ENCODE measurements around the gene CSNK1E.

CSNK1E gene

DNA sequence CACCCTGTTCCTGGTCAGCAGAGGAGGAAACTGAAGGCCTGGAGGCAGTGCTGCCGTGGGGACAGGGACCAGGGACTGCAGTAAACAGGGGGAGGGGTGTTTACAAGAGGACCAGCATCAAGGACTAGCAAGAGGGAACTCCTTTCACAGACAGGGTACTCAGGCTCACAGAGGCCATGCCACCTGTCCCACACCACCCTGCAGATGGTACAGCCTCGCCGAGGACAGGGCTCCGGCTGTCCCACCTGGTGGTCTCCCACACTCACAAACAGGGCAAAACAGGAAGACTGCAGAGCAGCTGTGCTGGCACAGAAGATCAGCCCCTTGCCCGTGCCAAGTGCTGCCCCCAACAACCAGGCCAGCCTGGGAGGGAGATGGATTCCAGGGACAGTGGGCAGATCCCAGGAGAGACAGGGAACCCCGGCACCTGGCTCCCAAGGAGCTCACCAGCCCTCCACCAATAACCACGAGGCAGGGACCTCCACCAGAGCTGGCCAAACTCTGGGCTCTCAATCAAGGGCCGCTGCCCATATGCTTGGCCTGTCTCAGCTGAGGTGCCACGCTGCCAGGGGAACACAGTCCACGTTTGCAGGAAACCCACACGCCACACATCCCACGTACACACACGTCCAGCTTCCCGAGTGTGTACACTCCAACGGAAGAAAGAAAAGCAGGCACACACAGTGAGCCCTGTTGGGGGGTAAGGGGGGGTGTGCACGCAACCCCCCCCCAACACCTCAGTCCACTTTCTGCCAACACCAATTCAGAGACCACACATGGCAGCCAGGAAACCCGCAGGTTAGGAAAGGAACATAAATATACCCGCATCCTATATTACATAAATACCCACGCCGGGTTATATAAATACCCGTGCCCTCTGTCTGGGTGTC lies 2.1 kb downstream of the CSNK1E start:
- no peak for DNase-seq (ENCODE audit: low read depth)
- peak overlapping the region; percentile 63 for H3K4me3 ChIP-seq (replicated peaks; ENCODE audit: low read depth, low read length)
- TF ChIP-seq, protein P1, sequence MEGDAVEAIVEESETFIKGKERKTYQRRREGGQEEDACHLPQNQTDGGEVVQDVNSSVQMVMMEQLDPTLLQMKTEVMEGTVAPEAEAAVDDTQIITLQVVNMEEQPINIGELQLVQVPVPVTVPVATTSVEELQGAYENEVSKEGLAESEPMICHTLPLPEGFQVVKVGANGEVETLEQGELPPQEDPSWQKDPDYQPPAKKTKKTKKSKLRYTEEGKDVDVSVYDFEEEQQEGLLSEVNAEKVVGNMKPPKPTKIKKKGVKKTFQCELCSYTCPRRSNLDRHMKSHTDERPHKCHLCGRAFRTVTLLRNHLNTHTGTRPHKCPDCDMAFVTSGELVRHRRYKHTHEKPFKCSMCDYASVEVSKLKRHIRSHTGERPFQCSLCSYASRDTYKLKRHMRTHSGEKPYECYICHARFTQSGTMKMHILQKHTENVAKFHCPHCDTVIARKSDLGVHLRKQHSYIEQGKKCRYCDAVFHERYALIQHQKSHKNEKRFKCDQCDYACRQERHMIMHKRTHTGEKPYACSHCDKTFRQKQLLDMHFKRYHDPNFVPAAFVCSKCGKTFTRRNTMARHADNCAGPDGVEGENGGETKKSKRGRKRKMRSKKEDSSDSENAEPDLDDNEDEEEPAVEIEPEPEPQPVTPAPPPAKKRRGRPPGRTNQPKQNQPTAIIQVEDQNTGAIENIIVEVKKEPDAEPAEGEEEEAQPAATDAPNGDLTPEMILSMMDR (IDR thresholded peaks at IDR 0.05; ENCODE audit: low read length, missing control alignments): no peak

DNA sequence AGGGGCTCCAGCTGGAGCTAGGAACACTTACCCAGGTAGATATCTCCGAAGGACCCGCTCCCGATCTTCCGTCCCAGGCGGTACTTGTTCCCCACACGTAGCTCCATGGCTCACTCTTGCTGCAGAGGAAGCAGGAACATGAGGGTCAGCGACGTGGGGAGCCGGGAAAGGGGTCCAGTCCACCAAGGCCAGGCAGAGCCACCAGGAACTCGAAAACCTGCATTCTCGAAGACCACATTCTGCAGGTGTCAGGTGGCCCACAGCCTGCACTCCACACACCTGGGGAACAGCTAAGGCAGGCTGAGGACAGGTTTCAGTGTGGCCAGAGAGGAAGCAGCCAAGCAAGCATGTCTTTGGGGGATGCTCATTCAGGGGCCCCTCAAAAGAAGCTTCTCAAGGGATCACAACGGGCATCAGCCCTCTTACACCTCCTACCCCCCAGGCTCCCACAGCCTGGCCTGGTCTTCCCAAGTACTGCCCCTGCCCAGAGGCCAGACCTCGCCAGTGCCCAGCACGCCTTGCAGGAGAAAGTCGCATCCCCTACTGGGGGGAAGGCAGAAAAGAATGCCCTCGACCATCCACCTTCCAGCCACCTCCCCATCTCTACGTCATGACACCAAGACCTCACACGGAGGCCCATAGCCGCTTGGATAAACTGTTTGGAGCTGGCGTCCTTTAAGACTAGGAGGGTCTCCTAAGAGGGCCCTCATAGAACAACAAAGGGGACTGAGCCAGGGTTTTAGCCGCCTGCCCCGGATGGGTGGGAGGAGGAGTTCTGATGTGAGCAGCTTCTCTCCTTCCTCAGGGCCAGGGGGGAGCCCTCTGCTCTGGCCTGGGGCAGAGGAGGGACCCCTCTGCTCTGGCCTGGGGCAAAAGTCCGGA lies 2.9 kb downstream of the CSNK1E start:
- peak; percentile 56 for DNase-seq (ENCODE audit: low read depth)
- peak overlapping the region; percentile 63 for H3K4me3 ChIP-seq (replicated peaks; ENCODE audit: low read depth, low read length)
- TF ChIP-seq, protein P1 (IDR thresholded peaks at IDR 0.05; ENCODE audit: low read length, missing control alignments): no peak

DNA sequence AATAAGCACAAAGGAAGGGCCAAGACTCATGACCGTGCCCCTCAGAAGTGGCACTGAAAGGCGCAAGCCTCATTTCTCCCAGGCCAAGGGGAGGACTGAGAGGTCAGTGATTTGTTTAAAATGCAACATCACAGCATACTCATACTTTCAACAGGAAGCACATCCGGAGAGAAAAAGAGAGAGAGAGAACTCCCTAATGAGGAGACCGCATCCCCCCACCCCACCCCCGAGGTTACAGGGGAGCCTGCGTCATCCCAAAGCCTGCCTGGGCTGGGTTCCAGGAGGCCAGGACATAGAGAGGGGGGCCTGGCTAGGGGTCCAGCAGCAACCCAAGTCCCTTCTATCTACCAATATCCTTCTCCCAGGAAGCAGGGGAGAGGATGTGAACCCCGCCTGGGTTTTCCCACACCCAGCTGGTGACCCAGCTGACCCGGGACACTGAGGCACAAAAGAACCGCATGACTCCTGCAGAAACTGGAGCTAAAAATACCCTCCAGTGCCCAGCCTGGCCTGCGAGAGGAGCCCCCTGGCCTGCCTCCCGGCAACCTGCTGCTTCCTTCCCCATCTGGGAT lies 3.8 kb downstream of the CSNK1E start:
- H3K4me3 ChIP-seq (replicated peaks; ENCODE audit: low read depth, low read length): peak overlapping the region; percentile 63
- TF ChIP-seq, protein P1 (IDR thresholded peaks at IDR 0.05; ENCODE audit: low read length, missing control alignments): no peak
- DNase-seq (ENCODE audit: low read depth): peak; percentile 91

DNA sequence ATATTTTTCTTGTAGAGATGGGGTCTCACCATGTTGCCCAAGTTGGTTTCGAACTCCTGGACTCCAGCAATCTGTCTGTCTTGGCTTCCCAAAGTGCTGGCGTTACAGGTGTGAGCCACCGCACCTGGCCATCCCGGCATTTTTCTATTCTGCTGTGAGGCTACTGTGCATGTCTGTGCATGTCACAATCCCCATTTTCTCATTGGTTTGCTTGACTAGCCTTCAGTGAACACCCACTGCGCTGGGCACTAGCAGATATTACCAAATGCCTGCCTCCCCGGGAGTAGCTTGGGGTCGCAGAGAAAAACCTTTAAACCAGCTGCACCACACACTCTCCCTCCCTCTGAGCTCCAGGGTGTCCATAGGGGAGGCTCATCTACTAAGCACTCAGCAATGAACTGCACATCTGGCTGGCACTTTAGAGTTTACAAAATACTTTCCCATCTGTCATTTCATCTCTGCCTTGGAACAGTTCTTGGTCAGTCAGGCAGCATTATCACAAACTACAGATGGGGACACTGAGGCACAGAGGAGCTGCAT lies 4.9 kb downstream of the CSNK1E start:
- no peak for DNase-seq (ENCODE audit: low read depth)
- TF ChIP-seq, protein P1 (IDR thresholded peaks at IDR 0.05; ENCODE audit: low read length, missing control alignments): no peak
- no peak overlapping the region for H3K4me3 ChIP-seq (replicated peaks; ENCODE audit: low read depth, low read length)

DNA sequence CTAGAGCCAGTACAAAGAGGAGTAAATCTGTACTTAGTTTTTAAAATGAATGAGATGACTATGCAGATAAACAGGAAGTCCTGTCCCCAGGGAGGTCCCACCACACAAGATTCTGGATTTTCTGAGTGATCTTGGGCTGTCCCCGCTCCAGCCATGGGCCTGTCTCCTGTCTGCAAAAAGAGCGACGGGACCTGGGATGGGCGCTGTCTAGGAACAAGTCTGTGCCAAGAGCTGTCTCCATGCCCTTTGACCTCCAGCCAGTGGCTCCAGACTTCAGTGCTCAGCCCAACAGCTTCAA lies 6.0 kb downstream of the CSNK1E start:
- H3K4me3 ChIP-seq (replicated peaks; ENCODE audit: low read depth, low read length): no peak overlapping the region
- TF ChIP-seq, protein P1 (IDR thresholded peaks at IDR 0.05; ENCODE audit: low read length, missing control alignments): no peak
- no peak for DNase-seq (ENCODE audit: low read depth)

DNA sequence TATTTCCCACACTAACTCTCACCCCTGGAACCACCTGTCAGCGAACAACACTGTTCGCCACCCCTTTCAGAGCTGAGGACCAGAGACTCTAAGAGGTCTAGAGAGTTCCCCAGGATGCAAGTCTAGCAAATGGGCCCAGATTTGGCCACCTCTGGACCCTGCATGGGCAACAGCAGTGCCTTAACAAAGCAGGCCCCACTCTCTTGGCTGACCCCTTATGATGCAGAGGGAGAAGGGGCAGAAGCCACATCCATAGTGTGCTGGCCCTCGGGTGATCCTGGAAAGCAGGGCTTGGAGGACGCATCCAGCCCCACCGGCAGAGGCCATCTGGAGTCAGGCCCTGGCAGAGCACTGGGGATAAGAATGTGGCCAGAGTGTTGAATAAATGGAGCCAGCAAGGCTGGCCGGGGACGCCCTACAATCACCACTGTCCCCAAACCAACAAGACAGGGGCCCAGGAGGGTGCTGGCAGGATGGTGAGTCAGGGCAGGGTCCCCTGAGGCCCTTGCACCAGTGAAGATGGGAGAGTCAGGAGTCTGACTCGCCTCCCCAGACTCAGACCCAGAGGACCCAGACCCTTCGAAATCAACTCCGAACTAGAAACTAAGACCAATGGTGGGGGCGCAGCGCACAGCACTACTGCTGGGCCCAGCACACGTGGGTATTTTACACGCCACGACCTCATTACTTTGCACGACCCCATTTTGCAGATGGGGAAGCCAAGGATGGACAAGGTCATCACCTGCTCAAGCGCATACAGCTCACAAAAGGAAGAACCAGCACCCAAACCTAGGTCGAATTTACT lies 6.5 kb downstream of the CSNK1E start:
- TF ChIP-seq, protein P1 (IDR thresholded peaks at IDR 0.05; ENCODE audit: low read length, missing control alignments): no peak
- no peak overlapping the region for H3K4me3 ChIP-seq (replicated peaks; ENCODE audit: low read depth, low read length)
- no peak for DNase-seq (ENCODE audit: low read depth)
